MM.1S (cell line): ENCODE data around the gene AADACL4.

Source experiments
- CTCF ChIP-seq: fragments of 300-600 bp; sonication (generic); IDR thresholded peaks from 2 replicates; pipeline ENCODE4 v1.5.1; 2016; ENCODE audit warnings: antibody characterized with exemption, low read length, mixed read lengths
- EZH2 ChIP-seq: fragments of 300-600 bp; sonication (generic); optimal IDR thresholded peaks from 2 replicates; pipeline ENCODE3; 2017; ENCODE audit warnings: low read depth, mild to moderate bottlenecking, antibody characterized with exemption, low read length, mixed read lengths
- EZH2phosphoT487 ChIP-seq: fragments of 300-600 bp; sonication (generic); IDR thresholded peaks from 2 replicates; pipeline ENCODE4 v1.6.1; 2018; ENCODE audit warnings: antibody characterized with exemption, low read length

GRCh38 chr1:12706061-12706460, 62.2 kb downstream of the AADACL4 start:
- TF ChIP-seq CTCF: no peak
- no peak for TF ChIP-seq EZH2
- no peak for TF ChIP-seq EZH2phosphoT487
